BJ (cell line): ENCODE measurements around the gene PLEKHH1. TPM values are rescaled to one million over a fixed set of nuclear protein-coding genes. Genes with fewer than 3 reads are reported as not detected.

Experiments
- CTCF ChIA-PET: fragments of 350-600 bp; formaldehyde crosslinking; extraction: SDS; loops from one replicate; lab custom pipeline; 2021; ENCODE audit warnings: antibody characterized with exemption, inconsistent platforms; lab: Yijun Ruan, JAX
- POLR2A ChIA-PET: fragments of 300-600 bp; sonication (Branson Sonifier 250); formaldehyde crosslinking; extraction: SDS; loops from one replicate; lab custom pipeline; 2021; ENCODE audit warnings: antibody characterized with exemption; lab: Charles Lee
- DNase-seq: peaks from one replicate; pipeline ENCODE4 v3.0.0-alpha.2; 2011; ENCODE audit warnings: low read depth
- H3K27me3 ChIP-seq: 2 replicates; pipeline ENCODE4 v1.6.0; 2011; ENCODE audit warnings: low read length; ENCODE audit not compliant: control insufficient read depth, insufficient read depth
- H3K36me3 ChIP-seq: 2 replicates; pipeline ENCODE4 v1.5.1; 2011; ENCODE audit warnings: low read length; ENCODE audit not compliant: control insufficient read depth, insufficient read depth
- H3K4me3 ChIP-seq: 2 replicates; pipeline ENCODE4 v1.5.1; 2011; ENCODE audit warnings: low read depth, mild to moderate bottlenecking, control low read depth, low read length
- polyA plus RNA-seq: library from polyadenylated mRNA; depleted of rRNA; stranded (reverse); fragments of >200 nt; gene quantifications from 2 replicates; pipeline ENCODE4 v1.2.3, GENCODE V29; 2011
- TF ChIP-seq, protein P1 (sequence below): IDR thresholded peaks from 2 replicates; pipeline ENCODE4 v1.5.1; 2011; ENCODE audit warnings: low read depth, mild to moderate bottlenecking, control low read depth, inconsistent platforms, low read length, moderate library complexity; ENCODE audit not compliant: insufficient read depth

The PLEKHH1 gene
- polyA plus RNA-seq, 1 experiment, result 0.16 TPM

DNA sequence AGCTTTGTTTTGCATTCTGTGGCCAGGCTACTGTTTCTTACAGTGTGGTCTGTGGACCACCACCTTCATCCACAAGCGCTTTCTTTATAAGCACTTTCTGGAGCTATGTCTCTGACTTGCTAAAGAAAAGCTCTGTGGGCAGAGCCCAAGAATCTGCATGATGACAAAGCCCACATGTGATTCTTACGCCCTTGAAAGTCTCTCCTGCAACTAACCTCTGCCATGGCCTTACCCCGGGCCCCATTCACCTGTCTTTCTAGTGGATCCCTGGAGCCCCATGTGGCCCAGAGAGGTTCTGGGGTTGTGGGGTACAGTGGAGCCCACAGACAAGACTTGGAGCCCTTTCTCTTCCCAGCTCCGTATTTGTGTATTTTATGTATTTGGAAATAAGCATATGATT, 16.6 kb downstream of the PLEKHH1 start:
- TF ChIP-seq, protein P1, sequence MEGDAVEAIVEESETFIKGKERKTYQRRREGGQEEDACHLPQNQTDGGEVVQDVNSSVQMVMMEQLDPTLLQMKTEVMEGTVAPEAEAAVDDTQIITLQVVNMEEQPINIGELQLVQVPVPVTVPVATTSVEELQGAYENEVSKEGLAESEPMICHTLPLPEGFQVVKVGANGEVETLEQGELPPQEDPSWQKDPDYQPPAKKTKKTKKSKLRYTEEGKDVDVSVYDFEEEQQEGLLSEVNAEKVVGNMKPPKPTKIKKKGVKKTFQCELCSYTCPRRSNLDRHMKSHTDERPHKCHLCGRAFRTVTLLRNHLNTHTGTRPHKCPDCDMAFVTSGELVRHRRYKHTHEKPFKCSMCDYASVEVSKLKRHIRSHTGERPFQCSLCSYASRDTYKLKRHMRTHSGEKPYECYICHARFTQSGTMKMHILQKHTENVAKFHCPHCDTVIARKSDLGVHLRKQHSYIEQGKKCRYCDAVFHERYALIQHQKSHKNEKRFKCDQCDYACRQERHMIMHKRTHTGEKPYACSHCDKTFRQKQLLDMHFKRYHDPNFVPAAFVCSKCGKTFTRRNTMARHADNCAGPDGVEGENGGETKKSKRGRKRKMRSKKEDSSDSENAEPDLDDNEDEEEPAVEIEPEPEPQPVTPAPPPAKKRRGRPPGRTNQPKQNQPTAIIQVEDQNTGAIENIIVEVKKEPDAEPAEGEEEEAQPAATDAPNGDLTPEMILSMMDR, result no peak
- POLR2A ChIA-PET, result no interaction called here
- H3K4me3 ChIP-seq, result no peak overlapping the region
- H3K27me3 ChIP-seq, result peaks cover 4% of the 10 kb centered on the region; the same call in 1 of the 2 replicates
- CTCF ChIA-PET, result interaction anchor here (1.5 to 2.0 kb wide), 2 partner anchors 22 to 24 kb away, joined by 4 to 10 read pairs; no protein-coding TSS in a partner anchor
- no peaks in the 10 kb centered on the region for H3K36me3 ChIP-seq
- no peak for DNase-seq

DNA sequence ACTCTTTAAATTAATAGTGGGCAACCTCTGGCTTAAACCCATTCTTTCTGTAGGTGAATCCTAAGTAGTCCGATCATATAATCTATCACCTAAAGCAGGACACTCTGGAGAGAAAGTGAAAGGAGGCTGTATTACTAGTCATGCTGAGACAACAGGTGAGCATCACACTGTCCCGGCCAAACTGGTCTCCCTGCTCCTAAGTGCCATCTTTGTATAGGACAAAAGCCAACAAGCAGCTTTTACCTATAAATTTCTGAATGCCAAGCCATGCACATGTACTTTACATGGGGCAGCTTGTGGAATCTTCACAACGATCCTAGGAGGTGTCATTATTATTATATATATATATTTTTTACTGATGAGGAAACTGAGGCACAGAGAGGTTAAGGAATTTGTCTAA, 18.0 kb downstream of the PLEKHH1 start:
- no peak for DNase-seq
- CTCF ChIA-PET, result no interaction called here
- H3K27me3 ChIP-seq, result peaks cover 1% of the 10 kb centered on the region; the same call in 1 of the 2 replicates
- no peaks in the 10 kb centered on the region for H3K36me3 ChIP-seq
- POLR2A ChIA-PET, result no interaction called here
- TF ChIP-seq, protein P1, result no peak
- no peak overlapping the region for H3K4me3 ChIP-seq

- ChIA-PET POLR2A (no interaction called here), CTCF (interaction anchor here (0.7 to 0.9 kb wide), 2 partner anchors 25 to 125 kb away, joined by 3 read pairs; no protein-coding TSS in a partner anchor)
- Histone ChIP-seq H3K4me3 (no peak overlapping the region), H3K27me3 (peaks cover 1% of the 10 kb centered on the region), H3K36me3 (no peaks in the 10 kb centered on the region)
- DNase-seq, result no peak
- TF ChIP-seq, protein P1, result no peak
Observed at GRCh38 chr14:67551940-67552339, 18.9 kb downstream of the PLEKHH1 start.

GRCh38 chr14:67553547-67553946, 20.5 kb downstream of the PLEKHH1 start:
- no peak for DNase-seq
- ChIA-PET CTCF (interaction anchor here (1.4 to 1.5 kb wide), 2 partner anchors 18 to 27 kb away, joined by 4 to 5 read pairs; no protein-coding TSS in a partner anchor), POLR2A (no interaction called here)
- H3K36me3 ChIP-seq, result no peaks in the 10 kb centered on the region
- H3K4me3 ChIP-seq, result no peak overlapping the region
- TF ChIP-seq, protein P1, result no peak
- H3K27me3 ChIP-seq, result peaks cover 3% of the 10 kb centered on the region

DNA sequence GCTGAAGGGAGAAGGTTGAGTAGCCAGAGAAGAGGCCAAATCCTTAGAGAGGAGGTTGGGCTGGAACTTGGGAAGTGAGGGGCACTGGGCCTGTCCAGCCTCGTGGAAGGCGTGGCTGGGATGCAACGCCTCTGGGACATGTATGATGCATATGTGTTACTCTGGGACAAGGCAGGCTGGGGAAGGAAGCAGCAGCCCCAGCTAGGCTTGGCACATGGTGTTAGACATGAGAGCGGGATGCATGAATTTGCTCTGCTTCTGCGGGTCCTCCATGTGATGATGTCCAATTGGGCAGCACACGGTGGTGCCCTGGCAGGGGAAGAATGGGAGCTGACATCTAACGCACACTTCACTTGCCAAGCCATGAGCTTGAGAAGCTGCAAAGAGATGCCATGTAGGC, 21.3 kb downstream of the PLEKHH1 start:
- CTCF ChIA-PET, result interaction anchor here (1.4 to 1.5 kb wide), 2 partner anchors 17 to 28 kb away, joined by 4 to 5 read pairs; no protein-coding TSS in a partner anchor
- TF ChIP-seq, protein P1, result no peak
- POLR2A ChIA-PET, result no interaction called here
- H3K36me3 ChIP-seq, result no peaks in the 10 kb centered on the region
- no peak for DNase-seq
- H3K4me3 ChIP-seq, result no peak overlapping the region
- H3K27me3 ChIP-seq, result peaks cover 3% of the 10 kb centered on the region
